Measurements from ENCODE around the gene LOXHD1.

The LOXHD1 gene

GRCh38 chr18:46478796-46479195, 178.2 kb downstream of the LOXHD1 start:
- DNase-seq (ENCODE audit: low read depth) = no peak
- TF ChIP-seq POLR2A (IDR thresholded peaks at IDR 0.05; ENCODE audit: extremely low read depth, insufficient read length) (no peak), MAX (IDR thresholded peaks at IDR 0.05; ENCODE audit: low read depth, low read length) (no peak), CTCF (IDR thresholded peaks at IDR 0.05; ENCODE audit: low read depth, low read length) (no peak), MYC (IDR thresholded peaks at IDR 0.05; ENCODE audit: low read depth, low read length) (no peak)
- no peak overlapping the region for H3K4me3 ChIP-seq (ENCODE audit: low read depth, low read length)

GRCh38 chr18:46477425-46478011, 179.5 kb downstream of the LOXHD1 start:
- TF ChIP-seq MYC (IDR thresholded peaks at IDR 0.05; ENCODE audit: low read depth, low read length) (no peak), CTCF (IDR thresholded peaks at IDR 0.05; ENCODE audit: low read depth, low read length) (no peak), POLR2A (IDR thresholded peaks at IDR 0.05; ENCODE audit: extremely low read depth, insufficient read length) (no peak)
- no peak overlapping the region for H3K4me3 ChIP-seq (ENCODE audit: low read depth, low read length)
- no peak for DNase-seq (ENCODE audit: low read depth)

- no peak for DNase-seq (ENCODE audit: low read depth)
- H3K4me3 ChIP-seq (ENCODE audit: low read depth, low read length) = no peak overlapping the region
- TF ChIP-seq MAX (IDR thresholded peaks at IDR 0.05; ENCODE audit: low read depth, low read length) (no peak), CTCF (IDR thresholded peaks at IDR 0.05; ENCODE audit: low read depth, low read length) (no peak), MYC (IDR thresholded peaks at IDR 0.05; ENCODE audit: low read depth, low read length) (no peak), POLR2A (IDR thresholded peaks at IDR 0.05; ENCODE audit: extremely low read depth, insufficient read length) (no peak)
Measured at GRCh38 chr18:46475390-46475752, 181.6 kb downstream of the LOXHD1 start.

GRCh38 chr18:46474487-46475389, 182.3 kb downstream of the LOXHD1 start:
- TF ChIP-seq POLR2A (IDR thresholded peaks at IDR 0.05; ENCODE audit: extremely low read depth, insufficient read length) = no peak
- no peak for TF ChIP-seq MYC (IDR thresholded peaks at IDR 0.05; ENCODE audit: low read depth, low read length)
- no peak for TF ChIP-seq MAX (IDR thresholded peaks at IDR 0.05; ENCODE audit: low read depth, low read length)
- TF ChIP-seq CTCF (IDR thresholded peaks at IDR 0.05; ENCODE audit: low read depth, low read length) = no peak
- no peak overlapping the region for H3K4me3 ChIP-seq (ENCODE audit: low read depth, low read length)
- no peak for DNase-seq (ENCODE audit: low read depth)

GRCh38 chr18:46471809-46472498, 185.1 kb downstream of the LOXHD1 start:
- H3K4me3 ChIP-seq (ENCODE audit: low read depth, low read length) = no peak overlapping the region
- no peak for DNase-seq (ENCODE audit: low read depth)
- TF ChIP-seq MAX (IDR thresholded peaks at IDR 0.05; ENCODE audit: low read depth, low read length) (no peak), MYC (IDR thresholded peaks at IDR 0.05; ENCODE audit: low read depth, low read length) (no peak), POLR2A (IDR thresholded peaks at IDR 0.05; ENCODE audit: extremely low read depth, insufficient read length) (no peak), CTCF (IDR thresholded peaks at IDR 0.05; ENCODE audit: low read depth, low read length) (no peak)
